Esophagus (tissue), 2 donors: ENCODE data around the gene CISD3. TPM values are rescaled to one million over a fixed set of nuclear protein-coding genes. Genes with fewer than 3 reads are reported as not detected.

Source experiments
- H3K27ac ChIP-seq, 2 donors: one replicate each; pipeline ENCODE4 v1.5.1; 2013; ENCODE audit warnings: low read depth in 2 of 2, mild to moderate bottlenecking in 2 of 2, inconsistent platforms in 1 of 2, low read length in 1 of 2, moderate library complexity in 1 of 2
- H3K27me3 ChIP-seq, 2 donors: one replicate each; pipeline ENCODE4 v1.6.1; 2013; ENCODE audit warnings: low read length in 2 of 2, control low read depth in 1 of 2, mild to moderate bottlenecking in 1 of 2; ENCODE audit not compliant: insufficient read depth in 2 of 2, control insufficient read depth in 1 of 2
- H3K36me3 ChIP-seq, 2 donors: one replicate each; pipeline ENCODE4 v1.6.1; 2013; ENCODE audit warnings: low read length in 1 of 2; ENCODE audit not compliant: control insufficient read depth in 2 of 2, insufficient read depth in 2 of 2
- H3K4me1 ChIP-seq, 2 donors: one replicate each; pipeline ENCODE4 v1.6.1; 2013; ENCODE audit warnings: low read length in 1 of 2; ENCODE audit not compliant: control insufficient read depth in 2 of 2, insufficient read depth in 2 of 2
- H3K4me3 ChIP-seq, 2 donors: one replicate each; pipeline ENCODE4 v1.5.1; 2013; ENCODE audit warnings: low read length in 2 of 2, mild to moderate bottlenecking in 2 of 2, low read depth in 1 of 2, moderate library complexity in 1 of 2
- H3K9me3 ChIP-seq, 2 donors: one replicate each; pipeline ENCODE4 v1.6.1; 2013; ENCODE audit warnings: mild to moderate bottlenecking in 2 of 2, low read depth in 1 of 2, low read length in 1 of 2, moderate library complexity in 1 of 2; ENCODE audit not compliant: control insufficient read depth in 2 of 2, insufficient read depth in 1 of 2
- WGBS, 2 donors: extraction: QIAGEN DNeasy Blood & Tissue Kit; methylation state at CpG; one replicate each; pipeline ENCODE4 v1.1.7; 2013; 5-methylcytosine and 5-hydroxymethylcytosine counted together
- polyA plus RNA-seq, 2 donors: library from polyadenylated mRNA; stranded (reverse); fragments of 200-250 nt; gene quantifications; one replicate each; pipeline ENCODE4 v1.2.3, GENCODE V29; 2013
- donor health status: healthy with polysubstance abuse.
- donor health status: Bipolar disorder and iron deficiency.

The CISD3 gene
- polyA plus RNA-seq, 2 donors: 14.5 to 28.5 TPM

DNA sequence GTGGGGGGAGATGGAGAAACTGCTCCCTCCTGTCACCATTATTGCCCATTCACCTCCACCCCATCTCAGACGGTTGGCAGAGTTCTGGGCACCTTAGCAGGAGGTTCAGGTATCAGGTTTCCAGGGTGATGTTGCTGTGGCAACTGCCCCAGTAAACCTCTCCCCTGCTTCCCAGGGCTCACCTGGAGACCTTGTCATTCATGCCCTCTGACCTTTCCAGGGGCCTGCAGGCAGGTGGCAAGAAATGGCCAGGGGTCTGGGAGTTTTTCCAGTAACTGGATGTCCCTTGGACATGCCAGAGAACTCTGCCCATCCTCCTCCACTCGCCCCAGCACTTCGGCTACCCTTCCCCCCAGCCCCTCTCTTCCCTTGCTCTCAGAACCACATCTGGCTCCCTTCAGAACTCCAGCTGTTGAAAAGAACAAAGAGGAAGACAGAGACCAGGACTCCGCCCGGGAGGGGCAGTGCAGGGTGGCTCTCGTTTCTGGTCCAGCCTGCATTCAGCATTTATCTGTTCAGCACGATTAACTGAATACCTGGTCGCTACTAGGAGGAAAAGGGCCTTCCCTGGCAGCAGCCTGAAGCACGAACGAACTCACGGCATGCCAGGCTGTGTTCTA lies 16.6 kb upstream of the CISD3 start:
- Histone ChIP-seq H3K27me3 (no peaks in the 10 kb centered on the region), H3K4me1 (peaks cover 0 to 2% of the 10 kb centered on the region in 2 donors), H3K9me3 (no peaks in the 10 kb centered on the region), H3K27ac (no peak overlapping the region), H3K4me3 (no peak overlapping the region), H3K36me3 (peaks cover 26 to 64% of the 10 kb centered on the region in 2 donors)
- WGBS, 2 donors: 68 to 69% methylated on average over 11 of the region's 11 CpGs

DNA sequence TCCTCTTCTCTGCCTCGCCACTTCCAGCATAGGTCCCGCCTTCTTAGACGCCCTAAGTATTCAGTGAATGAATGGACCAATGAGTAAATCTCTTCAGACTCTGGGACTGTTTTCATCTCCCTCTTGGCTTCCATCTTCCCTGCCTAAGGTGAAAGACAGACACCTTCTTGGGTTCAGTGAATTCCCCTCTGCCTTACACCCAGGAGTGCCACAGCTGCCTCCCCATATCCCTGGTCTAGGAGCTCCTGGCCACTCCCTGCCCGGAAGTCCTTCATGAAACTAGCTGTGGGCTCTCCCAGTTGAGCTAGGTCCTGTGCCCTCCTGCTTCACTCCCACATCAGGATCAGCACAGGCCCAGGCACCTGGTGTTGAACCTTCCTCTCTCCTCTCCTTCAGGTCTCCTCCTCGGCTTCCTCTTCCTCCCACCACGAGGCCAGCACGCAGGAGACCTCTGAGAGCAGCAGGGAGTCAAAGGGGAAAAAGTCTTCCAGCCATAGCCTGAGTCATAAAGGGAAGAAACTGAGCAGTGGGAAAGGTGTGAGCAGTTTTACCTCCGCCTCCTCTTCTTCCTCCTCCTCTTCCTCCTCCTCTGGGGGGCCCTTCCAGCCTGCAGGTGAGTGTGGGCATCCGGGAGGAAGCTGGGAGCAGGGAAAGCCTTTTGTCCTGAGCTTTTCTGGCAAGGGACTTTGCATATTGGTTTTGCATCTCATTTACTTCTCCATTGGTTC lies 14.8 kb upstream of the CISD3 start:
- Histone ChIP-seq H3K27ac (peak overlapping the region in 1 of 2 donors; percentile 8), H3K9me3 (no peaks in the 10 kb centered on the region), H3K4me3 (no peak overlapping the region), H3K36me3 (peaks cover 23 to 63% of the 10 kb centered on the region in 2 donors), H3K27me3 (no peaks in the 10 kb centered on the region), H3K4me1 (no peaks in the 10 kb centered on the region)
- WGBS, 2 donors: 79 to 82% methylated on average over 9 of the region's 9 CpGs

GRCh38 chr17:38716368-38717005 lies 13.7 kb upstream of the CISD3 start:
- H3K9me3 ChIP-seq: no peaks in the 10 kb centered on the region
- peaks cover 23 to 62% of the 10 kb centered on the region in 2 donors for H3K36me3 ChIP-seq
- H3K27me3 ChIP-seq: no peaks in the 10 kb centered on the region
- H3K27ac ChIP-seq: no peak overlapping the region
- WGBS, 2 donors: 93 to 94% methylated on average over 18 of the region's 18 CpGs
- H3K4me1 ChIP-seq: no peaks in the 10 kb centered on the region
- H3K4me3 ChIP-seq: no peak overlapping the region

- H3K36me3 ChIP-seq: peaks cover 15 to 60% of the 10 kb centered on the region in 2 donors
- no peaks in the 10 kb centered on the region for H3K27me3 ChIP-seq
- WGBS, 2 donors: 76 to 83% methylated on average over 8 to 12 of the region's 12 CpGs
- H3K9me3 ChIP-seq: no peaks in the 10 kb centered on the region
- no peak overlapping the region for H3K27ac ChIP-seq
- no peak overlapping the region for H3K4me3 ChIP-seq
- H3K4me1 ChIP-seq: no peaks in the 10 kb centered on the region
Measured at GRCh38 chr17:38717139-38717745, 12.9 kb upstream of the CISD3 start.

GRCh38 chr17:38719289-38719942 lies 10.7 kb upstream of the CISD3 start:
- no peak overlapping the region for H3K4me3 ChIP-seq
- peaks cover 18 to 47% of the 10 kb centered on the region in 2 donors for H3K36me3 ChIP-seq
- no peaks in the 10 kb centered on the region for H3K4me1 ChIP-seq
- H3K9me3 ChIP-seq: no peaks in the 10 kb centered on the region
- WGBS, 2 donors: 87 to 89% methylated on average over 29 of the region's 29 CpGs
- peak overlapping the region in 1 of 2 donors; percentile 26 for H3K27ac ChIP-seq
- H3K27me3 ChIP-seq: no peaks in the 10 kb centered on the region

GRCh38 chr17:38719943-38720641 lies 10.0 kb upstream of the CISD3 start:
- Histone ChIP-seq H3K27ac (no peak overlapping the region), H3K9me3 (no peaks in the 10 kb centered on the region), H3K27me3 (no peaks in the 10 kb centered on the region), H3K36me3 (peaks cover 18 to 51% of the 10 kb centered on the region in 2 donors), H3K4me3 (no peak overlapping the region), H3K4me1 (peaks cover 0 to under 1% of the 10 kb centered on the region in 2 donors)
- WGBS, 2 donors: 72 to 77% methylated on average over 38 to 39 of the region's 39 CpGs

DNA sequence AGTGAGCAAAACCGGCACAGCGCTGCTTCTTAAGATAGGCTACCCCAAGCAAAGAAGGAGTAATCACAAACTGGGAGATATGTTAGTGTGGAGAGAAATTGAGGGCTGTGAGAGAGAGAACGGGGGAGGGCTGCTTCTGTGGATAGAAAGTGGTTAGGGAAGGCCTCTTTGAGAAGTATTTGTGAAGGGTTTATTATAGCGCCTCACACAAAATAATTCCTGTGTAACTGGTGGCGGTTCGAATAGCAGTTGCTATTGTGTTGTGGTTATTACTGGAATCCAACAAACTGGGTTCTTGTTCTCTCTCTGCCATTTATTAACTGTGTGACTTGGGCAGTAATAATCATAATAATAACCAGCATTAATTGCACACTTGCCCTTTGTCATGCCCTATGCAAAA lies 9.2 kb upstream of the CISD3 start:
- Histone ChIP-seq H3K27me3 (no peaks in the 10 kb centered on the region), H3K4me1 (peaks cover 0 to 2% of the 10 kb centered on the region in 2 donors), H3K27ac (no peak overlapping the region), H3K36me3 (peaks cover 14 to 44% of the 10 kb centered on the region in 2 donors), H3K9me3 (no peaks in the 10 kb centered on the region), H3K4me3 (no peak overlapping the region)
- WGBS, 2 donors: 86 to 88% methylated on average over 6 of the region's 6 CpGs

GRCh38 chr17:38721802-38722201 lies 8.3 kb upstream of the CISD3 start:
- no peak overlapping the region for H3K27ac ChIP-seq
- 84 to 89% methylated on average over 10 to 16 of the region's 16 CpGs for WGBS, 2 donors
- no peaks in the 10 kb centered on the region for H3K27me3 ChIP-seq
- H3K36me3 ChIP-seq: peaks cover 8 to 37% of the 10 kb centered on the region in 2 donors
- H3K4me1 ChIP-seq: peaks cover 2% of the 10 kb centered on the region in 2 donors
- no peak overlapping the region for H3K4me3 ChIP-seq
- no peaks in the 10 kb centered on the region for H3K9me3 ChIP-seq
